Activated CD8-positive, alpha-beta T cell treated with anti-CD3 and anti-CD28 coated beads for 36 hours (primary cell): ENCODE data around the gene MIDN. TPM values are rescaled to one million over a fixed set of nuclear protein-coding genes. Genes with fewer than 3 reads are reported as not detected.

Experiments used
- ATAC-seq: fragments of 200-7000 bp; cut with Tn5 transposase; one replicate; pipeline ENCODE4 v1.10.0; 2021; ENCODE audit warnings: mild to moderate bottlenecking, moderate library complexity
- CTCF ChIA-PET: fragments of 350-600 bp; sonication (Branson Sonifier 250); formaldehyde crosslinking; loops from one replicate; lab custom pipeline; 2021; ENCODE audit warnings: antibody characterized with exemption; lab: Charles Lee
- POLR2A ChIA-PET: fragments of 350-600 bp; sonication (Branson Sonifier 250); formaldehyde crosslinking; loops from one replicate; lab custom pipeline; 2021; ENCODE audit warnings: antibody characterized with exemption; lab: Charles Lee
- DNase-seq: peaks from one replicate; pipeline ENCODE4 v3.0.0-alpha.2; 2020
- H3K27ac Mint-ChIP-seq: one replicate; pipeline ENCODE4 v1.8.0; 2021; ENCODE audit warnings: mild to moderate bottlenecking, mixed read lengths
- H3K27me3 Mint-ChIP-seq: one replicate; pipeline ENCODE4 v1.8.0; 2021; ENCODE audit warnings: mixed read lengths
- H3K36me3 Mint-ChIP-seq: one replicate; pipeline ENCODE4 v1.8.0; 2021; ENCODE audit warnings: low read depth, mixed read lengths
- H3K4me1 Mint-ChIP-seq: one replicate; pipeline ENCODE4 v1.8.0; 2021; ENCODE audit warnings: low read depth, mixed read lengths
- H3K4me3 Mint-ChIP-seq: one replicate; pipeline ENCODE4 v1.8.0; 2021; ENCODE audit warnings: mild to moderate bottlenecking, moderate library complexity, mixed read lengths
- H3K9me3 Mint-ChIP-seq: one replicate; pipeline ENCODE4 v1.8.0; 2021; ENCODE audit warnings: mixed read lengths
- CTCF ChIP-seq: fragments of 200-600 bp; IDR thresholded peaks from one replicate; pipeline ENCODE4 v1.8.0; 2022; ENCODE audit warnings: antibody characterized with exemption, mild to moderate bottlenecking
- intact Hi-C: fragments of 100-400 bp; cut with micrococcal nuclease; formaldehyde crosslinking; loops from one replicate; pipeline ENCODE4 v1.10.0; 2022
- total RNA-seq, 2 experiments: library from RNA; stranded (reverse); gene quantifications; one replicate each; pipeline ENCODE4 v1.2.3, GENCODE V29; 2021

MIDN gene
- total RNA-seq, 2 experiments from 2014 or later: 41.1 to 43.9 TPM

DNA sequence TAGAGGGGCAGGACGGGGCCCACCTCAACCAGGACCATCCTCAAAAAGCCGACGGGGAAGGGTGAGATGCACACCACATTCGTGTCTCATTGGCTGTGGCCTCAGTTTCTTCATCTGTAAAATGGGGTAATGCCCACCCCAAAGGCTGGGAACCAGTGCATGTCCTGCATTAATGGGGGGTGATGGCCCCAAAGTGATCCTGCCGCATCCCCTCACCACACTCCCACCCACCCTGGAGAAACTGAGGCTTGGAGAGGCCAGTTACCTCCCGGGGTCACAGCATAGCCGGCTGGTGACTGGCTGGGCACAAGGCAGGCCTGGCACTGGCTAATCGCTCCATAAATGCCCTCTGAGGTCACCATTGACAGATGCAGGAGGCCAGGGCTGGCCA lies 640 bp upstream of the MIDN start:
- H3K27ac Mint-ChIP-seq: no peak overlapping the region
- DNase-seq: no peak
- CTCF ChIA-PET: interaction anchor here (7.5 kb wide), 1 partner anchor 14 kb away, joined by 449 read pairs; the partner anchor contains the start of gene CIRBP
- no peak for TF ChIP-seq CTCF
- ATAC-seq: no peak
- intact Hi-C loops: loop anchor here (10.0 kb wide), 1 partner anchor 143 kb away; the partner anchor contains the start of gene GPX4
- peaks cover 19% of the 10 kb centered on the region for H3K36me3 Mint-ChIP-seq
- no peaks in the 10 kb centered on the region for H3K27me3 Mint-ChIP-seq
- POLR2A ChIA-PET: interaction anchor here (1.3 kb wide), 1 partner anchor 18 kb away, joined by 4 read pairs; no protein-coding TSS in a partner anchor
- H3K9me3 Mint-ChIP-seq: no peaks in the 10 kb centered on the region
- H3K4me3 Mint-ChIP-seq: no peak overlapping the region
- H3K4me1 Mint-ChIP-seq: peaks cover 14% of the 10 kb centered on the region

- DNase-seq (peak; percentile 81), ATAC-seq (peak; percentile 13)
- Mint-ChIP-seq H3K4me3 (peak overlapping the region; percentile 74), H3K27ac (peak overlapping the region; percentile 88), H3K27me3 (no peaks in the 10 kb centered on the region), H3K9me3 (no peaks in the 10 kb centered on the region), H3K4me1 (peaks cover 11% of the 10 kb centered on the region), H3K36me3 (peaks cover 26% of the 10 kb centered on the region)
- ChIA-PET POLR2A (interaction anchor here (0.6 to 1.4 kb wide), 5 partner anchors 13 to 24 kb away, joined by 3 to 4 read pairs (median 3); no protein-coding TSS in a partner anchor), CTCF (interaction anchor here (1.0 kb wide), 2 partner anchors 13 to 18 kb away, joined by 4 to 7 read pairs; no protein-coding TSS in a partner anchor)
- peak; percentile 96 for TF ChIP-seq CTCF
- intact Hi-C loops: loop anchor here (10.0 kb wide), 1 partner anchor 144 kb away; the partner anchor contains the start of gene GPX4
Measured at GRCh38 chr19:1248786-1249297, 459 bp downstream of the MIDN start.

- H3K27me3 Mint-ChIP-seq: no peaks in the 10 kb centered on the region
- H3K9me3 Mint-ChIP-seq: no peaks in the 10 kb centered on the region
- TF ChIP-seq CTCF: no peak
- peaks cover 10% of the 10 kb centered on the region for H3K4me1 Mint-ChIP-seq
- ChIA-PET POLR2A (interaction anchor here (0.5 to 1.4 kb wide), 7 partner anchors 12 to 233 kb away, joined by 3 to 5 read pairs (median 3); partner anchors contain the start of gene CIRBP), CTCF (interaction anchor here (1.0 kb wide), 2 partner anchors 13 to 17 kb away, joined by 4 to 7 read pairs; no protein-coding TSS in a partner anchor)
- ATAC-seq (peak; percentile 40), DNase-seq (peak; percentile 95)
- peak overlapping the region; percentile 75 for H3K27ac Mint-ChIP-seq
- intact Hi-C loops: loop anchor here (10.0 kb wide), 1 partner anchor 145 kb away; the partner anchor contains the start of gene GPX4
- H3K4me3 Mint-ChIP-seq: peak overlapping the region; percentile 73
- peaks cover 28% of the 10 kb centered on the region for H3K36me3 Mint-ChIP-seq
Measured at GRCh38 chr19:1249298-1249989, 1.1 kb downstream of the MIDN start.

- H3K27ac Mint-ChIP-seq: peak overlapping the region; percentile 75
- DNase-seq (no peak), ATAC-seq (no peak)
- no peak for TF ChIP-seq CTCF
- H3K36me3 Mint-ChIP-seq: peaks cover 32% of the 10 kb centered on the region
- H3K27me3 Mint-ChIP-seq: no peaks in the 10 kb centered on the region
- ChIA-PET CTCF (no interaction called here), POLR2A (interaction anchor here (0.5 to 1.0 kb wide), 4 partner anchors 13 to 233 kb away, joined by 3 to 5 read pairs (median 4); partner anchors contain the start of gene CIRBP)
- H3K4me3 Mint-ChIP-seq: peak overlapping the region; percentile 73
- intact Hi-C loops: loop anchor here (10.0 kb wide), 1 partner anchor 145 kb away; the partner anchor contains the start of gene GPX4
- H3K4me1 Mint-ChIP-seq: peaks cover 13% of the 10 kb centered on the region
- no peaks in the 10 kb centered on the region for H3K9me3 Mint-ChIP-seq
Measured at GRCh38 chr19:1249990-1250436, 1.6 kb downstream of the MIDN start.
